Coronary artery (tissue), 2 donors: ENCODE results near the gene ZNF514.
"Not testable (repeated sequence)": the region's sequence is repeated elsewhere in the genome, so short reads cannot be mapped to it uniquely, and the experiment has no call there.

Experiments
- DNase-seq: peaks from one replicate; pipeline ENCODE4 v3.0.0-alpha.2; 2017; ENCODE audit warnings: low spot score
- H3K27ac ChIP-seq, 2 donors: fragments of 200-600 bp; sonication (generic); one replicate each; pipeline ENCODE4 v1.5.1; 2016 to 2019
- H3K4me3 ChIP-seq: fragments of 200-600 bp; sonication (generic); 2 replicates; pipeline ENCODE4 v1.5.1; 2016; ENCODE audit warnings: mild to moderate bottlenecking, moderate library complexity
- CTCF ChIP-seq: fragments of 200-600 bp; sonication (generic); IDR thresholded peaks from one replicate; pipeline ENCODE4 v1.5.1; 2019; ENCODE audit warnings: antibody characterized with exemption

ZNF514 gene

GRCh38 chr2:95110395-95110794 lies 49.3 kb downstream of the ZNF514 start:
- no peak for DNase-seq
- TF ChIP-seq CTCF, result no peak
- Histone ChIP-seq H3K27ac (no peak overlapping the region), H3K4me3 (no peak overlapping the region)

- no peak overlapping the region for H3K4me3 ChIP-seq
- no peak for DNase-seq
- H3K27ac ChIP-seq, result no peak overlapping the region
- no peak for TF ChIP-seq CTCF
Observed at GRCh38 chr2:95109260-95109659, 50.4 kb downstream of the ZNF514 start.

GRCh38 chr2:95106081-95106480 lies 53.6 kb downstream of the ZNF514 start:
- Histone ChIP-seq H3K4me3 (no peak overlapping the region), H3K27ac (no peak overlapping the region)
- no peak for TF ChIP-seq CTCF
- DNase-seq, result no peak

- DNase-seq, result no peak
- no peak overlapping the region for H3K4me3 ChIP-seq
- no peak overlapping the region for H3K27ac ChIP-seq
- TF ChIP-seq CTCF, result no peak
Observed at GRCh38 chr2:95104606-95105005, 55.0 kb downstream of the ZNF514 start.

- no peak overlapping the region for H3K4me3 ChIP-seq
- no peak for DNase-seq
- TF ChIP-seq CTCF, result no peak
Observed at GRCh38 chr2:95099910-95100309, 59.7 kb downstream of the ZNF514 start.

GRCh38 chr2:95098273-95098672 lies 61.4 kb downstream of the ZNF514 start:
- not testable (repeated sequence) for H3K4me3 ChIP-seq, DNase-seq, H3K27ac ChIP-seq

More at GRCh38 chr2:95099910-95100309, 59.7 kb downstream of the ZNF514 start:
- H3K27ac ChIP-seq, result no peak overlapping the region
